ENCODE data around the gene CDH1. TPM values are rescaled to one million over a fixed set of nuclear protein-coding genes. Genes with fewer than 3 reads are reported as not detected.
"Not testable (repeated sequence)": the region's sequence is repeated elsewhere in the genome, so short reads cannot be mapped to it uniquely, and the experiment has no call there.

The CDH1 gene
- total RNA-seq, 1 experiment from 2014 or later, result 0.14 TPM

DNA sequence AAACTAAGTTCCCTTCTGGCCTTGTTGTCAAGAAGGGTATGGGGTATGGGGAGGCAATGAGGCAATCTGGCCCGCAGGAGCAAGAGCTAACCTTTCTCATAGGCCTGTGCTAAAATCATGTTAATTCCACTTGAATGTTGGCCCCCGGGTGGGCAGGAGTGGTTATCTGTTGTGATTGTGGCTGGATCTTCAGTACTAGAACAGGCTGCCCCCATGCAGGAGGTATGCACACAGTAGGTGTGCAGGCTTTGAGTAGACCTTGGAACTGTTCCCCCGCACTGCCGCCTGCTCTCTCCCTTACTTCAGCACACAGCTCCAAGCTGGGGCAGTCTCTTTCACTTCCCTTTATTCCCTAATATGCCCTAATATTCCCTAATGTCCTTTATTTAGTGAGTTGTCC is 53.9 kb downstream of the CDH1 start:
- DNase-seq (ENCODE audit: low spot score), result no peak

DNA sequence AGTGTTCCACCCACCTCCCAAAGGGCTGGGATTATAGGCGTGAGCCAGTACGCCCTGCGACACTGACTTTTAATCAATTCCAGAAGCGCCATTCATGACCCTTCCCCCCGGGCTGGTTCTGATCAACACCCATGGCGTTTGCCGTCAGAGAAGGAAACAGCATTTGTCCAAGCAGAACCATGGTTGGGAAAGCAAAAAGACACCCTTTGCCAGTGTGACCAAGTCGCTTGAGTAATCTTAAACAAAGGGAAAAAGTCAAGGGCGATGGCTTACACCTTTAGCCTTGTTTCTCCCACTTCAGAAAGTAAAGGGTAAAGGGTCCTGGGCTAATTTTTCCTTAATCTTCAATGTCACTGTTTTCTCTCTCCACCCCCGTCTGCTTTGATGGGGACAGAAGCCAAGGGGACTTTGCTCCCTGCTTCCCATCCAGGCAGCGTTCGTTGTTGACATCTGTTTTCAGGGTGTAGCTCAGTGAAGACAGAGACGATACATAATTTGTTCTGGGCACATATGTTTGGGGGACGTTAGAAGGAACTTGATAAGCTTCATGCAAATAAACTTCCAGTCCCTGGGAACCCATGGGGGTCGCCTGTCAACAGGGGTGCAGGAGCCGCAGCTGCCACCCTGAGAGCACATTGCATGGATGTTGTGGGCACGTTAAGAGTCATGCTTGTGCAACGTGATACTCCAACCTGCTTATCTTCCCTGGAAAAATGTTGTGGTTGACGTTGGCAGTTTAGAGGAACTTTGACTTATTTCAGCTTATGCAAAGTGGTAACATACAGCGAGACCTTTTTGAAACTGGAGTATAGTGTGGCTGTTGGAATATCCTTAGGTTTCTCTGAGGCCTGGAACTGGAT is 55.6 kb downstream of the CDH1 start:
- DNase-seq (ENCODE audit: low spot score), result peak; percentile 66

GRCh38 chr16:68793401-68793857 is 56.3 kb downstream of the CDH1 start:
- no peak for DNase-seq (ENCODE audit: low spot score)

- DNase-seq (ENCODE audit: low spot score), result no peak
Measured at GRCh38 chr16:68798398-68798797, 61.3 kb downstream of the CDH1 start.

DNA sequence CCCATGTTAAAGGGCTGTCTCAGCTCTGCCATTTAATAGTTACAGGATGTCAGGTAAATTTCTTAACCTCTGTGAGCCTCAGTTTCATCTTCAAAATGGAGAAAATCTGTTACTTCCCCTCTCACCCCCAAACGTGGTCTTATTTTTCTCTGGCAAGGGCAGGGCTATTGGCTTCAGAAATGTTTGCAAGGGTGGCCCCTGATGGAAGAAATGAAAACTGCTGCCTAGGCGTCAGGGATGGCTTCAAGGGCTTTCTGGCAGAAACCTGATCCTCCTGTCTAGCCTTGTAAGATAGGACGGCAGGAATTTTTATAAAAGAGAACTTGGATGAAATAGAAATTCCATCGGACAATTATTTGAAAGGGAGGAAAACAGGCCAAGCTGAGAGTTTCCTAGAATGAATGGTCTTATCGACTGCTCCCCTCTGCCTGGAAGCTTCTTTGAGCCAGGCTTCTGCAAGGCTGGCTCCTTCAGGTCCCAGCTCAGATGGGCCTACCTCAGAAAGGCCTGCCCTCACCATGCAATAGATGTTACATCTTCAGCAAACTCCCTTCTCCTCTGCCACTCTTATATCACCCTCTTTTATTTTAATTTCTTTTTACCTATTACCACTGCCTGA is 63.3 kb downstream of the CDH1 start:
- DNase-seq (ENCODE audit: low spot score), result peak; percentile 82

DNA sequence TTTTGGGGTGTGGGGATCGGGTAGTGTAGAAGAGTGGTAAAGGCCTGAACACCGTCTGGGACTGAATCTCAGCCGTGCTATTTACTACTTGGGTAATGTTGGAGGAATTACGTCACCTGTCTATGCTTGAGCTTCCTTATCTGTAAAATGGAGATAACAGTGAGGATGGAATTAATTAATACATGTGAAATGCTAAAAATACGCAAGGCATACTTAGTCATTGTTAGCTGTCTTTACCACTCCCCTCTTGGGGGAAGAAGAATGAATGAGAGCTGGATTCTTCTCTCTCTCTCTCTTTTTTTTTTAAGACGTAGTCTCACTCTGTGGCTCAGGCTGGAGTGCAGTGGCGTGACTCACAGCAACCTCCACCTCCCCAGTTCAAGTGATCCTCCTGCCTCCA is 65.1 kb downstream of the CDH1 start:
- peak; percentile 94 for DNase-seq (ENCODE audit: low spot score)

- DNase-seq (ENCODE audit: low spot score), result no peak
Measured at GRCh38 chr16:68806422-68806821, 69.3 kb downstream of the CDH1 start.

DNA sequence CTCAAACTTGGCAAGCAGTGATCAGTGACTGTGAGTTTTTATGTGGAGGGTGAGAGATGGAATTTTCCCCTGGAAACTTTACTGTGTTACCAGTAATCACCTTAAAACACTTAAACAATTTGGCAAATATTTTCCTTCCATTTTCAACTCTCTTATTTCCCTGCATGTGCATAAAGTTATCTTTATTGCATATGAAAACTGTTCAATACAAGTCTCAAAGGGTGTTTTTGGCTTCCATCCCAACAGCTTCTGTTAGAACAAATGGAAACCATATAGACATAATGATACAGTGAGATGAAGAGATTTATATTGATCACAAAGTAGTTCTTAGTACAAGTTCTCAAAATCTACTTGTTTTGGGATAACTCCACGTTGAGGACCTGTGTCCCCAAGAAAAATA is 69.9 kb downstream of the CDH1 start:
- DNase-seq (ENCODE audit: low spot score), result no peak

- DNase-seq (ENCODE audit: low spot score), result no peak
Measured at GRCh38 chr16:68814516-68814915, 77.4 kb downstream of the CDH1 start.

- peak; percentile 87 for DNase-seq (ENCODE audit: low spot score)
Measured at GRCh38 chr16:68823401-68824135, 86.5 kb downstream of the CDH1 start.

- no peak for DNase-seq (ENCODE audit: low spot score)
Measured at GRCh38 chr16:68825427-68825826, 88.3 kb downstream of the CDH1 start.

- DNase-seq (ENCODE audit: low spot score), result no peak
Measured at GRCh38 chr16:68826652-68827051, 89.6 kb downstream of the CDH1 start.

DNA sequence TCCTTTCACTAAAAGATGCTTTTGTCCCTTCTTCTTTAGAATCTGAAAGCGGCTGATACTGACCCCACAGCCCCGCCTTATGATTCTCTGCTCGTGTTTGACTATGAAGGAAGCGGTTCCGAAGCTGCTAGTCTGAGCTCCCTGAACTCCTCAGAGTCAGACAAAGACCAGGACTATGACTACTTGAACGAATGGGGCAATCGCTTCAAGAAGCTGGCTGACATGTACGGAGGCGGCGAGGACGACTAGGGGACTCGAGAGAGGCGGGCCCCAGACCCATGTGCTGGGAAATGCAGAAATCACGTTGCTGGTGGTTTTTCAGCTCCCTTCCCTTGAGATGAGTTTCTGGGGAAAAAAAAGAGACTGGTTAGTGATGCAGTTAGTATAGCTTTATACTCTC is 96.2 kb downstream of the CDH1 start:
- DNase-seq (ENCODE audit: low spot score), result no peak

DNA sequence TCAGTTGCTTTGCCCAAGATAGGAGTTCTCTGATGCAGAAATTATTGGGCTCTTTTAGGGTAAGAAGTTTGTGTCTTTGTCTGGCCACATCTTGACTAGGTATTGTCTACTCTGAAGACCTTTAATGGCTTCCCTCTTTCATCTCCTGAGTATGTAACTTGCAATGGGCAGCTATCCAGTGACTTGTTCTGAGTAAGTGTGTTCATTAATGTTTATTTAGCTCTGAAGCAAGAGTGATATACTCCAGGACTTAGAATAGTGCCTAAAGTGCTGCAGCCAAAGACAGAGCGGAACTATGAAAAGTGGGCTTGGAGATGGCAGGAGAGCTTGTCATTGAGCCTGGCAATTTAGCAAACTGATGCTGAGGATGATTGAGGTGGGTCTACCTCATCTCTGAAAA is 97.5 kb downstream of the CDH1 start:
- DNase-seq (ENCODE audit: low spot score), result no peak

GRCh38 chr16:68835970-68836369 is 98.9 kb downstream of the CDH1 start:
- DNase-seq (ENCODE audit: low spot score), result no peak

DNA sequence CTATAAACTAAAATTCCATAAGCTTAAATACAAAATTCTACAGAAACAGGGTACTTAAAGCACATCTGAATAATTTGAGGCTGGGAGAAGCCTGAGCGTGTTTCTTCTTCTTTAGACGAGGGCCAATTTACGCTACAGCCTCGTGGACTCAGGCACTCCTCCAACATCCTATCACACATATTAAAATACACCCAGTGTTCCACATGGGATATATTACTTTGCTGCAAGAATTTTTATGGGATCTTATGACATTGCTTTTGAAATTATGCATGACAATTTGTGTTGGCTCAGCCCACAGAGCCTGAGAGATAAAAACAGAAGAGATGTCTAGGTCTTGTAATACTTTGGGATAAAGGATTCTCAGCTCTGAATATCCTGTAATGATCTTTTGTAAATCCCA is 102.7 kb downstream of the CDH1 start:
- DNase-seq (ENCODE audit: low spot score), result no peak

- DNase-seq (ENCODE audit: low spot score), result not testable (repeated sequence)
Measured at GRCh38 chr16:68842964-68843481, 105.9 kb downstream of the CDH1 start.

GRCh38 chr16:68843482-68844210 is 106.6 kb downstream of the CDH1 start, which contains the start of gene TANGO6:
TANGO6 (plus strand) TSS chr16:68843531; CDS start chr16:68843618, 87 bp downstream.
- DNase-seq (ENCODE audit: low spot score), result peak; percentile 74

DNA sequence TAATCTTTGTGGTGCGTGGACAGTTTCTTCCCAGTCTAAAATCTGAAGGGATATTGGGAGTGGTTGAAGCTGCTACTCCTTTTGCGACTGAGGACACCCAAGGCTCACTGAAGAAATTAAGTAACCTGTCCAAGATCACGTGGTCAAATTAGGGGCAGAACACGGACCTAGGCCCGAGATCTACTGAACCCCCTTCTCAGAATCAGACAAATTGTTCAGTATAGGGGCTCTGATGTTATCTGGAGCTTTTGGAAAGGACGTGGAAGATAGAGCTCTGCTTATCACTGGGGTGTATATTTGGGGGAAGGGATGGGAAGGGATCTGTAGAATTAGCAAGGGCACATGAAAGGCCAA is 107.1 kb downstream of the CDH1 start:
- DNase-seq (ENCODE audit: low spot score), result no peak

DNA sequence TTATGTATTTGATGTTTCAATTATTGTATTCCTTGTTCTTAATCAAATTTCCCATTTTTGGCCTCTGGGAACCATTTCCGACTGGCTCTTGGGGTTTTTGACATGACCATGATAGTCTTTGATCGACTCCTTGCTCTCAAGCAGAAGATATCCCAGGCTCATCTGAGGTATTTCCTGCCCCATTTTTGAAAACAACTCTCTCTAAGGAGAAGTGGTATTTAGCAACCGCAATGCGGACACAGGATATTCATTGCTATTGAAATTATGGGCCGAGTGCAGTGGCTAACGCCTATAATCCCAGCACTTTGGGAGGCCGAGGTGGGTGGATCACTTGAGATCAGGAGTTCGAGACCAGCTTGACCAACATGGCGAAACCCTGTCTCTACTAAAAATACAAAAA is 111.7 kb downstream of the CDH1 start:
- no peak for DNase-seq (ENCODE audit: low spot score)

- no peak for DNase-seq (ENCODE audit: low spot score)
Measured at GRCh38 chr16:68850481-68850880, 113.4 kb downstream of the CDH1 start.

- DNase-seq (ENCODE audit: low spot score), result no peak
Measured at GRCh38 chr16:68851601-68852000, 114.5 kb downstream of the CDH1 start.

Measured in A172 (cell line).